Measurements from ENCODE around the gene FDPS.

The FDPS gene

GRCh38 chr1:155308493-155309422 lies at the start of gene FDPS:
Gene FDPS, plus strand, starts transcription at chr1:155308866. Its CDS starts 924 bp downstream, at chr1:155309790.
- Mint-ChIP-seq H3K27ac (peak within 1 kb of the TSS; percentile 99), H3K4me3 (peak within 1 kb of the TSS; percentile 94 to 96), H3K4me1 (peaks cover 24 to 36% of the 10 kb centered on the region in 2 donors), H3K27me3 (no peaks in the 10 kb centered on the region), H3K36me3 (peaks cover 34 to 40% of the 10 kb centered on the region in 2 donors), H3K9me3 (no peaks in the 10 kb centered on the region)
- DNase-seq (peak; percentile 98), ATAC-seq (replicated peaks) (peak; percentile 98 to 99)

- Mint-ChIP-seq H3K27ac (peak overlapping the region; percentile 4), H3K27me3 (no peaks in the 10 kb centered on the region), H3K4me3 (peak overlapping the region in 1 of 2 donors; percentile 97), H3K9me3 (no peaks in the 10 kb centered on the region), H3K36me3 (peaks cover 52 to 69% of the 10 kb centered on the region in 2 donors), H3K4me1 (peaks cover 42 to 69% of the 10 kb centered on the region in 2 donors)
- no peak for DNase-seq
- ATAC-seq (replicated peaks) = no peak
Observed at GRCh38 chr1:155260276-155260675, 48.4 kb upstream of the FDPS start.

DNA sequence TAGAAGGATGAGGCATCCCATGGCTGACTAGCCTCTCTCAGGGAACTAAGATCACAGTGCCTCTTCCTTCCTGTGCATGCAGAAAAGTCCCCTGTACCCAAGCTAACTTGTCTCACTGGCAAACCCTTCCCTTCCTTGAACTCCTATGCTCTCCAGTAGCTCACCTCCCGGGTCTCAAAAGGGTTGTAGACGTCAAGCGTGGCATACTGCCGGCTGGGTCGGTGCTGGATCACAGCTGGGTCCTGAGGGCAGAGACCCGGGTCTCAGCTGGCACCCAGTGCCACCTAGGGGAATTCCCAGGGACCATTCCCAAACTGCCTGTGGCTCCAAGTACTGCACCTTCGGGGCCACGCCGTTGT lies 47.2 kb upstream of the FDPS start:
- ATAC-seq (replicated peaks) (peak; percentile 28 to 53), DNase-seq (no peak)
- Mint-ChIP-seq H3K4me3 (peak overlapping the region; percentile 97), H3K9me3 (no peaks in the 10 kb centered on the region), H3K27me3 (no peaks in the 10 kb centered on the region), H3K36me3 (peaks cover 61 to 69% of the 10 kb centered on the region in 2 donors), H3K27ac (peak overlapping the region; percentile 98), H3K4me1 (peaks cover 32 to 62% of the 10 kb centered on the region in 2 donors)

GRCh38 chr1:155261852-155262673 lies 46.6 kb upstream of the FDPS start, which contains the start of gene SCAMP3:
Gene SCAMP3, minus strand, starts transcription at chr1:155262360. Its CDS starts 209 bp downstream, at chr1:155262151.
- H3K27me3 Mint-ChIP-seq = no peaks in the 10 kb centered on the region
- ATAC-seq (replicated peaks) (peak; percentile 97), DNase-seq (peak; percentile 91)
- H3K27ac Mint-ChIP-seq = peak within 1 kb of the TSS; percentile 98
- H3K9me3 Mint-ChIP-seq = no peaks in the 10 kb centered on the region
- peaks cover 62 to 67% of the 10 kb centered on the region in 2 donors for H3K36me3 Mint-ChIP-seq
- H3K4me3 Mint-ChIP-seq = peak within 1 kb of the TSS; percentile 97
- H3K4me1 Mint-ChIP-seq = peaks cover 26 to 58% of the 10 kb centered on the region in 2 donors

GRCh38 chr1:155263067-155263466 lies 45.6 kb upstream of the FDPS start:
- Mint-ChIP-seq H3K4me1 (peaks cover 25 to 52% of the 10 kb centered on the region in 2 donors), H3K4me3 (no peak overlapping the region), H3K36me3 (peaks cover 63 to 68% of the 10 kb centered on the region in 2 donors), H3K27me3 (no peaks in the 10 kb centered on the region), H3K27ac (peak overlapping the region; percentile 98), H3K9me3 (no peaks in the 10 kb centered on the region)
- ATAC-seq (replicated peaks) (no peak), DNase-seq (no peak)

DNA sequence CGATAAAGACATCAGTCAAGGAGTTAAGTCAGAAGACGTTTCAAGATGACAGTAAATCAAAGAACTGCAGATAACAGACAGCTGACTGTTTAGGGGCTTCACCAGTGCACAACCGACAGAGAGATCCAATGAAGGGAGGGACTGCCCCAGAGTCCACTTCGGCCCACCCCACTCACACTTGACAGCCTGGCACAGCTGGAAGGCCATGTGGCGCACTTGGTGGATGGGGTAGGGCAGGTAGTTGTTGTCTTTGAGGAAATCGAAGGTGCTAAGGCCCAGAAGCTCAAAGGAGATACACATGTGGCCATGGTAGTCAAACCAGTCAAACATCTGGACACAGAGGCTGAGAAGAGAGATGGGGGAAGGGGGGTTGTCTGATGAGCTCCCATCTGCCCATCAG lies 42.1 kb upstream of the FDPS start:
- DNase-seq = no peak
- Mint-ChIP-seq H3K9me3 (no peaks in the 10 kb centered on the region), H3K4me3 (no peak overlapping the region), H3K36me3 (peaks cover 64 to 75% of the 10 kb centered on the region in 2 donors), H3K4me1 (peaks cover 18 to 45% of the 10 kb centered on the region in 2 donors), H3K27me3 (no peaks in the 10 kb centered on the region), H3K27ac (peak overlapping the region; percentile 3)
- no peak for ATAC-seq (replicated peaks)

GRCh38 chr1:155267373-155267772 lies 41.3 kb upstream of the FDPS start:
- peaks cover 17 to 41% of the 10 kb centered on the region in 2 donors for H3K4me1 Mint-ChIP-seq
- H3K36me3 Mint-ChIP-seq = peaks cover 56 to 68% of the 10 kb centered on the region in 2 donors
- no peak for DNase-seq
- no peak overlapping the region for H3K27ac Mint-ChIP-seq
- no peak overlapping the region for H3K4me3 Mint-ChIP-seq
- no peaks in the 10 kb centered on the region for H3K9me3 Mint-ChIP-seq
- no peaks in the 10 kb centered on the region for H3K27me3 Mint-ChIP-seq
- no peak for ATAC-seq (replicated peaks)

GRCh38 chr1:155268630-155269029 lies 40.0 kb upstream of the FDPS start:
- no peak overlapping the region for H3K27ac Mint-ChIP-seq
- peaks cover 13 to 37% of the 10 kb centered on the region in 2 donors for H3K4me1 Mint-ChIP-seq

GRCh38 chr1:155269381-155269780 lies 39.3 kb upstream of the FDPS start:
- H3K27ac Mint-ChIP-seq = no peak overlapping the region
- peaks cover 15 to 33% of the 10 kb centered on the region in 2 donors for H3K4me1 Mint-ChIP-seq
- DNase-seq (no peak), ATAC-seq (replicated peaks) (no peak)
- no peaks in the 10 kb centered on the region for H3K27me3 Mint-ChIP-seq
- H3K4me3 Mint-ChIP-seq = no peak overlapping the region
- peaks cover 46 to 59% of the 10 kb centered on the region in 2 donors for H3K36me3 Mint-ChIP-seq
- no peaks in the 10 kb centered on the region for H3K9me3 Mint-ChIP-seq

More at GRCh38 chr1:155268630-155269029, 40.0 kb upstream of the FDPS start:
- ATAC-seq (replicated peaks) = no peak
- no peak for DNase-seq
- H3K9me3 Mint-ChIP-seq = no peaks in the 10 kb centered on the region
- H3K36me3 Mint-ChIP-seq = peaks cover 50 to 64% of the 10 kb centered on the region in 2 donors
- no peaks in the 10 kb centered on the region for H3K27me3 Mint-ChIP-seq
- H3K4me3 Mint-ChIP-seq = no peak overlapping the region

DNA sequence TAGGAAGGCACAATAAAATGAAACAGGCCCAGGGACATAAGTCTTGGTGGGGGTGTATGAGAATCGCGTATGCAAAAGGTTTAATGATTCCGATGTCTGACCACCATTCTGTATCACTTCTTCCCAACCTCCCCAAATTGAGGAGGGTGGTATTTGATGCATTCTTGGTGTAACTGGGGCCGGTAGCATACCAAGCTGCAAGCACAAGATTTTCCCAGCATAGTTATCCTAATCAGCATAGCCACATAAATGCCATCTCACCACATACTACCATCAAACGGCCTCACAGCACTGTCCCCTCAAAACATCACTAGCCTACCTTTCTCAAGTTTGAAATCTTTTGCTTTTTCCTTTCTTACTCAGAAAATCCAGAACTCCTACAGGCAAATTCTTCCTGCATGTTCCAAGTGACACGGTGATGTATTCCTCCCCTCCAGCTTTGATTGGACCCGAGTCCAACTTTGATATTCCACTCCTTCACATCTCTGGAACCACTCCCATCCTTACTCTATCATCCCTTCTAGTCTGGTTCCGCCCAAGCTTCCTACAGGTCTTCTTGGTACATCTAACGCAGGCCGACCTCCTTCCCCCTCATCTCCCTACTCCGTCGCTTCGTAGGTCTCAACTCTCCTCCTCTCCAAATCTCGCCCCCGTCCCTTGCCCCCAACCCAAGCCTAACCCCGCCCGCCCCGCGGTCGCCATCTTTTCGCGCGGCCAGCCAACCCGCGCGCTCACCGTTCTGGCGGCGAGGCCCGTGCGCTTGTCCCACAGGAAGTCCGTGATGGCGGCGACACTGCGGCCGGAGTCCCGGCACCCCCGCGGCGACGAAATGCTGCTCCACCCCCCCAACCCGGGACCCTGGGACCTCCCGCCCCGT lies 36.0 kb upstream of the FDPS start:
- peak overlapping the region; percentile 92 to 94 for H3K4me3 Mint-ChIP-seq
- H3K36me3 Mint-ChIP-seq = peaks cover 23 to 36% of the 10 kb centered on the region in 2 donors
- ATAC-seq (replicated peaks) (peak; percentile 42 to 56), DNase-seq (no peak)
- no peaks in the 10 kb centered on the region for H3K27me3 Mint-ChIP-seq
- peaks cover 29 to 47% of the 10 kb centered on the region in 2 donors for H3K4me1 Mint-ChIP-seq
- H3K9me3 Mint-ChIP-seq = no peaks in the 10 kb centered on the region
- H3K27ac Mint-ChIP-seq = peak overlapping the region; percentile 95

- Mint-ChIP-seq H3K27ac (peak within 1 kb of the TSS; percentile 95), H3K36me3 (peaks cover 16 to 29% of the 10 kb centered on the region in 2 donors), H3K9me3 (no peaks in the 10 kb centered on the region), H3K27me3 (no peaks in the 10 kb centered on the region), H3K4me1 (peaks cover 32 to 54% of the 10 kb centered on the region in 2 donors), H3K4me3 (peak within 1 kb of the TSS; percentile 92 to 94)
- ATAC-seq (replicated peaks) (peak; percentile 91), DNase-seq (peak; percentile 94)
Observed at GRCh38 chr1:155273343-155274245, 35.1 kb upstream of the FDPS start, which contains the start of gene CLK2. Gene CLK2, minus strand, starts transcription at chr1:155273504. Its CDS starts 2,527 bp downstream, at chr1:155270977.

DNA sequence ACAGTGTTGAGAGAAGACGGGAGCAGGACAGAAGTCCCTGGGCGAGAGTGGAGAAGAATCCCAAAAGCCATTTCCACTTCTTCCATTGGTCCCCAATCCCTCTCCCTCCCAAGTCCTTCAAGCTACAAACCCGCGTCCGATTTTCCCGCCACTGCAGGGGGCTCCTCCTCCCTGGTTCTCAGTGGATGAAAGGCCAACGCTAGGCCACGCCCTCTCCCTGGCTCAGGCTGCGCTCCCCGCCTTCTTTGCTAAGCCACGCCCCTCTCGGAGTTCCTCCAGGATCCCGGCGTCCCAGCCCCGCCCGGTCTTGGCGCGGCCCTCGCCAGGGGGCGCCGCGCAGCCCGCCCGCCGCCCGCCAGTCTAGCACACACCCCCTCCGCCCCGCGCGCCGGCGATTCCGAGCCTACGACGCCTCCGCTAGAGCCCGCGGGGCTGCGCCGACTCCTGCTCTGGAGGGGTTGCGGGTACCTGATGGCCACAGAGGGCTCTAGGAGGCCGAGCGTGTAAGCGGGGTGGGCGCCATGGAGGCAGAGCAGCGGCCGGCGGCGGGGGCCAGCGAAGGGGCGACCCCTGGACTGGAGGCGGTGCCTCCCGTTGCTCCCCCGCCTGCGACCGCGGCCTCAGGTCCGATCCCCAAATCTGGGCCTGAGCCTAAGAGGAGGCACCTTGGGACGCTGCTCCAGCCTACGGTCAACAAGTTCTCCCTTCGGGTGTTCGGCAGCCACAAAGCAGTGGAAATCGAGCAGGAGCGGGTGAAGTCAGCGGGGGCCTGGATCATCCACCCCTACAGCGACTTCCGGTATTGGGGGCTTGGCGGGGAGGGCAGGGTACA lies 31.4 kb upstream of the FDPS start, which contains the start of gene HCN3:
HCN3 (plus strand) TSS at position 394 of the 832 bp plus-strand sequence; CDS start at position 522, 128 bp downstream.
- peaks cover 32 to 51% of the 10 kb centered on the region in 2 donors for H3K4me1 Mint-ChIP-seq

More for the DNA sequence above, 31.4 kb upstream of the FDPS start, which contains the start of gene HCN3:
- H3K27me3 Mint-ChIP-seq = no peaks in the 10 kb centered on the region
- no peak within 1 kb of the TSS for H3K27ac Mint-ChIP-seq
- H3K4me3 Mint-ChIP-seq = peak within 1 kb of the TSS; percentile 86 to 88
- DNase-seq (peak; percentile 91), ATAC-seq (replicated peaks) (peak; percentile 61 to 70)
- peaks cover 7 to 11% of the 10 kb centered on the region in 2 donors for H3K36me3 Mint-ChIP-seq
- H3K9me3 Mint-ChIP-seq = no peaks in the 10 kb centered on the region
